Chondrocyte (in vitro differentiated cells): ENCODE measurements around the gene PYGO2. TPM values are rescaled to one million over a fixed set of nuclear protein-coding genes. Genes with fewer than 3 reads are reported as not detected.

Experiments used
- DNase-seq: peaks from one replicate; pipeline ENCODE4 v3.0.0; 2021; ENCODE audit warnings: mixed read lengths, low spot score
- H3K27ac Mint-ChIP-seq: one replicate; pipeline ENCODE4 v1.8.0; 2021; ENCODE audit warnings: mild to moderate bottlenecking, moderate library complexity, mixed read lengths; ENCODE audit not compliant: unreplicated experiment
- H3K27me3 Mint-ChIP-seq: 2 replicates; pipeline ENCODE4 v1.8.0; 2021; ENCODE audit warnings: low read depth, mixed read lengths
- H3K36me3 Mint-ChIP-seq: 2 replicates; pipeline ENCODE4 v1.8.0; 2021; ENCODE audit warnings: low read depth, mixed read lengths
- H3K4me1 Mint-ChIP-seq: 2 replicates; pipeline ENCODE4 v1.8.0; 2021; ENCODE audit warnings: low read depth, mild to moderate bottlenecking, mixed read lengths
- H3K4me3 Mint-ChIP-seq: one replicate; pipeline ENCODE4 v1.8.0; 2021; ENCODE audit warnings: mild to moderate bottlenecking, moderate library complexity, mixed read lengths; ENCODE audit not compliant: unreplicated experiment
- H3K9me3 Mint-ChIP-seq: 2 replicates; pipeline ENCODE4 v1.8.0; 2021; ENCODE audit warnings: low read depth, mixed read lengths
- total RNA-seq: library from RNA; stranded (reverse); gene quantifications from 3 replicates; pipeline ENCODE4 v1.2.1, GENCODE V29; 2021
- TF ChIP-seq, protein P1 (sequence below): fragments of 200-600 bp; sonication (generic); IDR thresholded peaks from 2 replicates; pipeline ENCODE4 v1.5.0; 2021; ENCODE audit warnings: antibody characterized with exemption, mild to moderate bottlenecking, moderate library complexity

The PYGO2 gene
- total RNA-seq, 1 donor from 2014 or later: 24.0 TPM

GRCh38 chr1:154937988-154938386 lies 23.6 kb downstream of the PYGO2 start:
- DNase-seq: no peak
- no peaks in the 10 kb centered on the region for H3K9me3 Mint-ChIP-seq
- peak overlapping the region; percentile 93 for H3K4me3 Mint-ChIP-seq
- TF ChIP-seq, protein P1, sequence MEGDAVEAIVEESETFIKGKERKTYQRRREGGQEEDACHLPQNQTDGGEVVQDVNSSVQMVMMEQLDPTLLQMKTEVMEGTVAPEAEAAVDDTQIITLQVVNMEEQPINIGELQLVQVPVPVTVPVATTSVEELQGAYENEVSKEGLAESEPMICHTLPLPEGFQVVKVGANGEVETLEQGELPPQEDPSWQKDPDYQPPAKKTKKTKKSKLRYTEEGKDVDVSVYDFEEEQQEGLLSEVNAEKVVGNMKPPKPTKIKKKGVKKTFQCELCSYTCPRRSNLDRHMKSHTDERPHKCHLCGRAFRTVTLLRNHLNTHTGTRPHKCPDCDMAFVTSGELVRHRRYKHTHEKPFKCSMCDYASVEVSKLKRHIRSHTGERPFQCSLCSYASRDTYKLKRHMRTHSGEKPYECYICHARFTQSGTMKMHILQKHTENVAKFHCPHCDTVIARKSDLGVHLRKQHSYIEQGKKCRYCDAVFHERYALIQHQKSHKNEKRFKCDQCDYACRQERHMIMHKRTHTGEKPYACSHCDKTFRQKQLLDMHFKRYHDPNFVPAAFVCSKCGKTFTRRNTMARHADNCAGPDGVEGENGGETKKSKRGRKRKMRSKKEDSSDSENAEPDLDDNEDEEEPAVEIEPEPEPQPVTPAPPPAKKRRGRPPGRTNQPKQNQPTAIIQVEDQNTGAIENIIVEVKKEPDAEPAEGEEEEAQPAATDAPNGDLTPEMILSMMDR: no peak
- no peaks in the 10 kb centered on the region for H3K36me3 Mint-ChIP-seq
- H3K27me3 Mint-ChIP-seq: no peaks in the 10 kb centered on the region
- peaks cover 34% of the 10 kb centered on the region for H3K4me1 Mint-ChIP-seq
- H3K27ac Mint-ChIP-seq: peak overlapping the region; percentile 98

DNA sequence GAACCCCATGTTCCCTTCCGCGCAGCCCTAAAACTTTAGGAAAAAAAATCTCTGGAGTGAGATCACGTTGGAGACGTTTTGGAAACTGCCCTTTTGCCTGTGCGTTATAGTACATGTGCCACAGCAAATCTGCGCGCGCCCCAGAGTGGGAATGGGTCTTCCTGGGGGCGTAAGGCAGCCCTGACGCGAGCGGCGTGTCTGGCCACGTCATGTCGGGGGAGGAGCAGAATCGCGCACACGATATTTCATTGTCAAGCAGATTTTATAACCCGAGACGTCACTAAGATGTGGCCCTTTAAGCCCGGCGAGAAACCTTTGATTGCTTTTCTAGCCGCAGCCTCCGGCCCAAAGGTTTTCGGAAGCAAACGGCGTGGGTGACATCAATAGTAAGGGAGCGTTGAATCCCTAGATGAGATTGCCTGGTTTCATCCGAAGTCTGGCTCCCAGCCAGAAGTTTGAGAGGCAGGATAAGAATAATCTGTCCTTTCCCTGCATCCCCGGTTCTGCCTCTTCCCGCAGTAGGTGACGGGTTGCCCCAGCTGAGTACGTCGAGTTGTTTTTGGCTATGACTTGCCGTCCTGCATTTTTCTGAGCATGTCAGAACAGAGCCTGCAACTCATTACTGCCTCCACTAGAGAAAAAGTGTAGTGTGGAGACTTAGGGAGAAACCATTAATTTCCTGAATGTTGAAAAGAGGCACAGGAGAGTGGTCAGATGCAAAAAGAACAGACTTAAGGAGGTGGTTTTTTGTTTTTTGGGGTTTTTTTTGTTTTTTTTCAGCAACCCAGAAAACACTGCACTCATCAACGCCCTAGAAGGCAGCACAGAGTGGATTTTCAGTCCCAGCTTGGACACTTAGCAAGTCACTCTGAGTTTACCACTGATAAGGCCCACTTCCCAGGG lies 24.2 kb downstream of the PYGO2 start:
- peak; percentile 97 for DNase-seq
- Mint-ChIP-seq H3K36me3 (no peaks in the 10 kb centered on the region), H3K4me3 (peak overlapping the region; percentile 93), H3K27ac (peak overlapping the region; percentile 98), H3K9me3 (no peaks in the 10 kb centered on the region), H3K27me3 (no peaks in the 10 kb centered on the region), H3K4me1 (peaks cover 34% of the 10 kb centered on the region)
- TF ChIP-seq, protein P1: peak; percentile 69

- peak within 1 kb of the TSS; percentile 93 for H3K4me3 Mint-ChIP-seq
- H3K27me3 Mint-ChIP-seq: no peaks in the 10 kb centered on the region
- H3K27ac Mint-ChIP-seq: peak within 1 kb of the TSS; percentile 98
- no peaks in the 10 kb centered on the region for H3K9me3 Mint-ChIP-seq
- peaks cover 34% of the 10 kb centered on the region for H3K4me1 Mint-ChIP-seq
- TF ChIP-seq, protein P1: peak; percentile 66
- peak; percentile 97 for DNase-seq
- H3K36me3 Mint-ChIP-seq: no peaks in the 10 kb centered on the region
Measured at GRCh38 chr1:154936555-154937084, 25.0 kb downstream of the PYGO2 start, which contains the start of gene PMVK. TSS of gene PMVK (minus strand) at chr1:154936719. CDS start at chr1:154936685, 34 bp downstream.

GRCh38 chr1:154935749-154936554 lies 25.6 kb downstream of the PYGO2 start:
- TF ChIP-seq, protein P1: no peak
- H3K4me3 Mint-ChIP-seq: peak overlapping the region; percentile 93
- H3K9me3 Mint-ChIP-seq: no peaks in the 10 kb centered on the region
- H3K36me3 Mint-ChIP-seq: peaks cover 3% of the 10 kb centered on the region
- no peak for DNase-seq
- H3K4me1 Mint-ChIP-seq: peaks cover 34% of the 10 kb centered on the region
- no peaks in the 10 kb centered on the region for H3K27me3 Mint-ChIP-seq
- H3K27ac Mint-ChIP-seq: peak overlapping the region; percentile 98
